Measurements from ENCODE around the gene POLDIP2.
"Not testable (repeated sequence)": the region's sequence is repeated elsewhere in the genome, so short reads cannot be mapped to it uniquely, and the experiment has no call there.

The POLDIP2 gene

DNA sequence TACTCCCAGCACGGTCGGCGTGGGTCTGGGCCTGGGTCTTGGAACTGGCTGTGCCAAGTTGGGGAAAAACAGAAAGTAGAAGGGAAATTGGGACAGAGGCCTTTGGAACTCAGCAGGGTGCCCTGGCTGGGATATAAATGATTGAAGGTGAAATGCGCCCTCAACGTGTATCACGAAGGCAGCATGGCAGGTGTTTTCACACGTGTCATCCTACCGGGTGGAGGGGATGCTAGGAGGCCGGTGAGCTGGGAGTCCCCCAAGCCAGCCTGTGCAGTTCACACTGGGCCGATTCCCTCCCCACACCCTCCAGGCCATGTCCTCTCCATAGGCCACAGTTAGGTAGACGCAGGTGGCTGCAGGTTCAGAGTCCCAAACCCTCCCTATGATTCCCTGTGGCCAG lies 15.8 kb downstream of the POLDIP2 start:
- Mint-ChIP-seq H3K4me1 (ENCODE audit: low read depth) (peaks cover 21% of the 10 kb centered on the region), H3K9me3 (no peaks in the 10 kb centered on the region), H3K27ac (no peak overlapping the region), H3K36me3 (ENCODE audit: low read depth) (peaks cover 19% of the 10 kb centered on the region), H3K4me3 (no peak overlapping the region), H3K27me3 (no peaks in the 10 kb centered on the region)

- Mint-ChIP-seq H3K36me3 (ENCODE audit: low read depth) (peaks cover 11% of the 10 kb centered on the region), H3K27me3 (no peaks in the 10 kb centered on the region), H3K27ac (no peak overlapping the region), H3K4me1 (ENCODE audit: low read depth) (peaks cover 27% of the 10 kb centered on the region), H3K4me3 (no peak overlapping the region), H3K9me3 (no peaks in the 10 kb centered on the region)
These were observed 17.0 kb downstream of the POLDIP2 start for GRCh38 chr17:28340374-28340773.

- peaks cover 11% of the 10 kb centered on the region for H3K36me3 Mint-ChIP-seq (ENCODE audit: low read depth)
These were observed 17.9 kb downstream of the POLDIP2 start for GRCh38 chr17:28339431-28339830.

GRCh38 chr17:28338769-28339212 lies 18.5 kb downstream of the POLDIP2 start:
- H3K4me3 Mint-ChIP-seq, H3K9me3 Mint-ChIP-seq, H3K27ac Mint-ChIP-seq, H3K27me3 Mint-ChIP-seq: not testable (repeated sequence)
- Mint-ChIP-seq H3K4me1 (ENCODE audit: low read depth) (peaks cover 41% of the 10 kb centered on the region), H3K36me3 (ENCODE audit: low read depth) (peaks cover 11% of the 10 kb centered on the region)

More at GRCh38 chr17:28339431-28339830, 17.9 kb downstream of the POLDIP2 start:
- peaks cover 34% of the 10 kb centered on the region for H3K4me1 Mint-ChIP-seq (ENCODE audit: low read depth)
- no peaks in the 10 kb centered on the region for H3K27me3 Mint-ChIP-seq
- H3K27ac Mint-ChIP-seq = no peak overlapping the region
- no peaks in the 10 kb centered on the region for H3K9me3 Mint-ChIP-seq
- no peak overlapping the region for H3K4me3 Mint-ChIP-seq

GRCh38 chr17:28338056-28338768 lies 19.1 kb downstream of the POLDIP2 start:
- peaks cover 43% of the 10 kb centered on the region for H3K4me1 Mint-ChIP-seq (ENCODE audit: low read depth)
- no peaks in the 10 kb centered on the region for H3K9me3 Mint-ChIP-seq
- peaks cover 11% of the 10 kb centered on the region for H3K36me3 Mint-ChIP-seq (ENCODE audit: low read depth)
- H3K27ac Mint-ChIP-seq = no peak overlapping the region
- no peaks in the 10 kb centered on the region for H3K27me3 Mint-ChIP-seq
- no peak overlapping the region for H3K4me3 Mint-ChIP-seq

GRCh38 chr17:28335959-28336871 lies 21.1 kb downstream of the POLDIP2 start:
- peaks cover 43% of the 10 kb centered on the region for H3K4me1 Mint-ChIP-seq (ENCODE audit: low read depth)
- H3K9me3 Mint-ChIP-seq = no peaks in the 10 kb centered on the region
- peak overlapping the region; percentile 90 for H3K4me3 Mint-ChIP-seq
- no peaks in the 10 kb centered on the region for H3K27me3 Mint-ChIP-seq
- H3K36me3 Mint-ChIP-seq (ENCODE audit: low read depth) = peaks cover 1% of the 10 kb centered on the region
- H3K27ac Mint-ChIP-seq = peak overlapping the region; percentile 89

- Mint-ChIP-seq H3K4me1 (ENCODE audit: low read depth) (peaks cover 43% of the 10 kb centered on the region), H3K4me3 (peak within 1 kb of the TSS; percentile 90), H3K9me3 (no peaks in the 10 kb centered on the region), H3K27ac (peak within 1 kb of the TSS; percentile 89), H3K36me3 (ENCODE audit: low read depth) (no peaks in the 10 kb centered on the region), H3K27me3 (no peaks in the 10 kb centered on the region)
These were observed 21.9 kb downstream of the POLDIP2 start, which contains the start of the genes IFT20 and TNFAIP1 for GRCh38 chr17:28335201-28335958. TSS of gene IFT20 (minus strand) at chr17:28335472. CDS start at chr17:28331985, 3,487 bp downstream. TSS of gene TNFAIP1 (plus strand) at chr17:28335761. CDS start at chr17:28339522, 3,761 bp downstream.

GRCh38 chr17:28334666-28335200 lies 22.6 kb downstream of the POLDIP2 start:
- Mint-ChIP-seq H3K4me3 (peak overlapping the region; percentile 90), H3K27ac (peak overlapping the region; percentile 89), H3K9me3 (no peaks in the 10 kb centered on the region), H3K4me1 (ENCODE audit: low read depth) (peaks cover 43% of the 10 kb centered on the region), H3K27me3 (no peaks in the 10 kb centered on the region), H3K36me3 (ENCODE audit: low read depth) (no peaks in the 10 kb centered on the region)

DNA sequence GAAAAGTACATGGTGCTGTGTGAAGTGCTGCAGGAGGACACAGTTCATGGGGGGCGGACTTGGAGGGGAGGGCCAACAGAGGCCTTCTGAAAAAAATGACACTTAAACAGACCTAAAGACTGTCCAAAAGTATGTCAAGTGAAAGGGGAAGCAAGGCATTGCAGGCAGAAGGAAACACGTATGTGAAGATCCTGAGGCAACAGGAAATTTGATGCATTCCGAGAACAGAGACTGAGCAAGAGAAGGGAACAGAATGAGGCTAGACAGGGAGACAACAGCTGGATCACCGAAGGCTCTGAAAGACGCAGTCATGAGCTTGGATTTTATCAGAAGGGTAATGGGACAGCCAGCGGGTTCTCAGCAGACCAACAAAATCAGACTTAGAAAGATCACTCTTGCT lies 23.2 kb downstream of the POLDIP2 start:
- no peaks in the 10 kb centered on the region for H3K27me3 Mint-ChIP-seq
- peak overlapping the region; percentile 28 for H3K27ac Mint-ChIP-seq
- peaks cover 43% of the 10 kb centered on the region for H3K4me1 Mint-ChIP-seq (ENCODE audit: low read depth)
- H3K9me3 Mint-ChIP-seq = no peaks in the 10 kb centered on the region
- H3K4me3 Mint-ChIP-seq = peak overlapping the region; percentile 90
- peaks cover under 1% of the 10 kb centered on the region for H3K36me3 Mint-ChIP-seq (ENCODE audit: low read depth)

DNA sequence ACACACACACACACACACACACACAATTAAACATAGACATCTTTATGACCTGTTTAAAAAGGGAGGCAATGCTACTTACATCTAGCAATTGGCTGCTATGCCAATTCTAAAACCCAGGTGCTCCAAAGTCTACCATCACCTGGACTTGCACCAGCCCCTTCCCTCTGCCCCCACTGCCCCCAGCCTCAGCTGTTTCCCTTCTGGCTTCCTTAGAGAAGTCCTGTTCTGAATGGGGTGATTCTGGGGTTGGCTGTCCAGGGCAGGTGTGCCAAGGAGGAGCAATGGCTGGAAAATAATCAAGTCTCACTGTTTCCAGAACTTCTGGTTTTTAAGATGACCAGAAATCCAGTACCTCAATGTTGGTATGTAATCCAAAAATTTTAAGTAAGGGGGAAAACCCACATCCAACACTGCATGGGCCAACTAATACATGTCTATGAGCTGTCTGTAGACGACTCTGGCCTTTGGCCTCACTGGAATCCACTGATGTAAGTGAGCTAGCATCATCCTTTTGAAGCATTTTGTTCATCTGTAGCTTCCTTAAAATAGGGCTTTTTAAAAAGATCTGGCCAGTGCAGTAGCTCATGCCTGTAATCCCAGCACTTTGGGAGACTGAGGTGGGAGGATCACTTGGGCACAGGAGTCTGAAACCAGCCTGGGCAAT lies 24.1 kb downstream of the POLDIP2 start:
- H3K27me3 Mint-ChIP-seq = no peaks in the 10 kb centered on the region
- H3K27ac Mint-ChIP-seq = no peak overlapping the region
- H3K4me1 Mint-ChIP-seq (ENCODE audit: low read depth) = peaks cover 38% of the 10 kb centered on the region
- no peak overlapping the region for H3K4me3 Mint-ChIP-seq
- peaks cover 10% of the 10 kb centered on the region for H3K36me3 Mint-ChIP-seq (ENCODE audit: low read depth)
- H3K9me3 Mint-ChIP-seq = no peaks in the 10 kb centered on the region

- no peak overlapping the region for H3K27ac Mint-ChIP-seq
- no peak overlapping the region for H3K4me3 Mint-ChIP-seq
- no peaks in the 10 kb centered on the region for H3K27me3 Mint-ChIP-seq
These were observed 25.4 kb downstream of the POLDIP2 start for GRCh38 chr17:28331891-28332420.

DNA sequence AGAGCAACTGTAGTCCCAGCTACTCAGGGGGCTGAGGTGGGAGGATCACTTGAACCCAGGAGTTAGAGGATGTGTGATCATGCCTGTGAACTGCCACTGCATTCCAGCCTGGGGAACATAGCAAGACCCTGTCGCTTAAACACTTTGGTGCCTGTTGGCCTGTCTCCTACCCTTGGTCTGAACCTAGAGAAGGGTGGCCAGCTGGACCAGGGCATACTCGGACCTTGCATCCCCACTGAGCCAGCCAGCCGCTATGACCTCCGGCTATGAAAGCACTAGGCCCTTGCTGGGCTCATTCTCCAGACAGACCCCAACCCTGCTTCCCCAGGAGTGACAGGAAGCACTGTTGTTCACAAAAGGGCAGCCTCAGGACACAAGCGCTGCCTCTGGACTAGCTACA lies 26.7 kb downstream of the POLDIP2 start:
- Mint-ChIP-seq H3K36me3 (ENCODE audit: low read depth) (peaks cover 33% of the 10 kb centered on the region), H3K4me1 (ENCODE audit: low read depth) (peaks cover 35% of the 10 kb centered on the region), H3K4me3 (no peak overlapping the region), H3K27me3 (no peaks in the 10 kb centered on the region), H3K9me3 (no peaks in the 10 kb centered on the region), H3K27ac (no peak overlapping the region)

More at GRCh38 chr17:28331891-28332420, 25.4 kb downstream of the POLDIP2 start:
- H3K36me3 Mint-ChIP-seq (ENCODE audit: low read depth) = peaks cover 20% of the 10 kb centered on the region
- peaks cover 37% of the 10 kb centered on the region for H3K4me1 Mint-ChIP-seq (ENCODE audit: low read depth)
- no peaks in the 10 kb centered on the region for H3K9me3 Mint-ChIP-seq

GRCh38 chr17:28328325-28328724 lies 29.0 kb downstream of the POLDIP2 start:
- Mint-ChIP-seq H3K9me3 (no peaks in the 10 kb centered on the region), H3K4me3 (no peak overlapping the region), H3K27ac (no peak overlapping the region), H3K4me1 (ENCODE audit: low read depth) (peaks cover 19% of the 10 kb centered on the region), H3K36me3 (ENCODE audit: low read depth) (peaks cover 36% of the 10 kb centered on the region), H3K27me3 (no peaks in the 10 kb centered on the region)

DNA sequence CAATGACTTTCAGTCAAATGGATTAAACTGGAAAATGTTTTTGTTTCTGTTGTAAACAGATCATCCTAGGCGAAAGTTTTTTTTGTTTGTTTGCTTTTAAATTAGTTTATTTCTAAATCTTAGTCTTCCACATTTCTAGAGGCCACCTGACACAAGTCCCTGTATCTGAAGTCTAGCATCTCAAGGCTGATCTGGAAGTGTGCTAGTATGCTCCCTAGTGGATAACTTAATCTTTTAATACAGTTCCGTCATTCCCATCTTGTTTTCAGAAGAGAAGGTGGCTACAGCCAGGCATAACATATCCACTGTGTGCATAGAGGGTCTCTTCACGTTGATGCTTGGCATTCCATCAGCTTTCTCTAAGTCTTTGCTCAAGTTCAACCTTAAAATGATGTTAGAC lies 29.6 kb downstream of the POLDIP2 start:
- Mint-ChIP-seq H3K4me1 (ENCODE audit: low read depth) (peaks cover 19% of the 10 kb centered on the region), H3K9me3 (no peaks in the 10 kb centered on the region), H3K27me3 (no peaks in the 10 kb centered on the region), H3K4me3 (no peak overlapping the region), H3K27ac (no peak overlapping the region), H3K36me3 (ENCODE audit: low read depth) (peaks cover 41% of the 10 kb centered on the region)
